Natural killer cell treated with Interleukin-12 subunit alpha and Interleukin-12 subunit beta and Interleukin-15 and Interleukin-18, amount 100 ng/mL, for 72 hours (primary cell): ENCODE measurements around the gene FAM149B1. TPM values are rescaled to one million over a fixed set of nuclear protein-coding genes. Genes with fewer than 3 reads are reported as not detected.

Experiments
- ATAC-seq, 2 donors: fragments of 150-1000 bp; cut with Tn5 transposase in 1 of 2; sonication (Bioruptor Pico), chemical (Tn5 transposase) in 1 of 2; 2 replicates each; pipeline ENCODE4 v1.10.0; 2021
- DNase-seq: peaks from one replicate; pipeline ENCODE4 v3.0.0; 2022; ENCODE audit warnings: low spot score
- H3K27ac Mint-ChIP-seq, 2 donors: 1 replicate in 1 of 2; 2 replicates in 1 of 2; pipeline ENCODE4 v1.8.0; 2022; ENCODE audit warnings: mixed read lengths in 2 of 2, mild to moderate bottlenecking in 1 of 2, moderate library complexity in 1 of 2
- H3K27me3 Mint-ChIP-seq, 2 donors: 1 replicate in 1 of 2; 2 replicates in 1 of 2; pipeline ENCODE4 v1.8.0; 2022; ENCODE audit warnings: mixed read lengths in 2 of 2
- H3K36me3 Mint-ChIP-seq: one replicate; pipeline ENCODE4 v1.8.0; 2022; ENCODE audit warnings: mixed read lengths
- H3K4me1 Mint-ChIP-seq, 2 donors: 1 replicate in 1 of 2; 2 replicates in 1 of 2; pipeline ENCODE4 v1.8.0; 2022; ENCODE audit warnings: low read depth in 2 of 2, mixed read lengths in 2 of 2, mild to moderate bottlenecking in 1 of 2
- H3K4me3 Mint-ChIP-seq: one replicate; pipeline ENCODE4 v1.8.0; 2022; ENCODE audit warnings: mixed read lengths
- H3K9me3 Mint-ChIP-seq: 2 replicates; pipeline ENCODE4 v1.8.0; 2022; ENCODE audit warnings: mixed read lengths
- total RNA-seq, 2 donors: library from RNA; stranded (reverse); gene quantifications; one replicate each; pipeline ENCODE4 v1.2.3, GENCODE V29; 2022

The FAM149B1 gene
- total RNA-seq, 2 donors from 2014 or later: 12.3 to 13.4 TPM

DNA sequence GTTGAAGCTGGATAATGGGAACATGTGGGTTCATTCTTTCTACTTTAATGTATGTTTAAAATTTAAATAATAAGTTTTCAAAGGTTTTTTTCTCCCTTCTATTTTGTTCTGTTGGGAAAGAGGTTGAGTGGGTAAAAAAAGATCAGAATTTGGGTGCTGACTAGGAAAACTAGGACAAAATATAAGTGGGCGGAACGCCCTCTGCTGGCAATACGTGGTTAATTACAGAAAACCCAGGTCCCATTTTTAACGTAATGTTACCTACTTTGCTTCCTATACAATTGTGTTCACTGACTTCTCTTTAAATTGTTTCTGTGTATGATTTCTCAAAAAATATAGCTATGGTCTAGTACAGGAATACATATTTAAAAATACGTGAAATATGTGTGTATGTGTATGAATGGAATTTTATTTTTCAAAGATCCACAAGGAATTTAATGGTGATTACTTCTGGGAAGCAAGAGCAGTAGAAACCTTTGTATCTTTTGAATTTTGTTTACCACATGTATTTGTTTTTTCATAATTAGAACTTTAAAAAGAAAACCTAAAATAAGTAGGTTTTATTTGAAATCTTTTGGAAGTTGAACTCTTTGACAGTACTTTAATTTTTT, 8.8 kb upstream of the FAM149B1 start:
- no peaks in the 10 kb centered on the region for H3K27me3 Mint-ChIP-seq
- H3K36me3 Mint-ChIP-seq: peaks cover 22% of the 10 kb centered on the region
- no peak overlapping the region for H3K4me3 Mint-ChIP-seq
- no peaks in the 10 kb centered on the region for H3K9me3 Mint-ChIP-seq
- no peak for DNase-seq
- H3K27ac Mint-ChIP-seq: no peak overlapping the region
- H3K4me1 Mint-ChIP-seq: peaks cover 18 to 24% of the 10 kb centered on the region in 2 donors
- no peak for ATAC-seq

DNA sequence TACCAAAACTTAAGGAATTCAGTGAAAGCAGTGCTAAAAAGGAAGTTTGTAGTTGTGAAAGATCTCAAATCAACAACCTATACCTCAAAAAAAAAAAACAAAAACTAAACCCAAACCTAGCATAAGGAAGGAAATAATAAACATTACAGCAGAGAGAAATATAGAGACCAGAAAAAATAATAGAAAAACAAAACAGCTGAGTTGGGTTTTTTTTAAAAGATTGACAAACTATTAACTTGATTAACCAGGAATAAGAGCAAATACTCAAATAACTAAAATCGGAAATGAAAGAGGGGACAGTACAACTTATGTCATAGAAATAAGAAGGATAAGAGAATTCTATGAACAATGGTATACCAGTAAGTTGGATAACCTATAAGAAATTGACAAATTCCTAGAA, 6.8 kb upstream of the FAM149B1 start:
- no peak overlapping the region for H3K4me3 Mint-ChIP-seq
- peaks cover 30 to 33% of the 10 kb centered on the region in 2 donors for H3K4me1 Mint-ChIP-seq
- ATAC-seq (no peak), DNase-seq (no peak)
- peak overlapping the region in 1 of 2 donors; percentile 10 for H3K27ac Mint-ChIP-seq
- peaks cover 21% of the 10 kb centered on the region for H3K36me3 Mint-ChIP-seq
- H3K27me3 Mint-ChIP-seq: no peaks in the 10 kb centered on the region
- H3K9me3 Mint-ChIP-seq: no peaks in the 10 kb centered on the region

DNA sequence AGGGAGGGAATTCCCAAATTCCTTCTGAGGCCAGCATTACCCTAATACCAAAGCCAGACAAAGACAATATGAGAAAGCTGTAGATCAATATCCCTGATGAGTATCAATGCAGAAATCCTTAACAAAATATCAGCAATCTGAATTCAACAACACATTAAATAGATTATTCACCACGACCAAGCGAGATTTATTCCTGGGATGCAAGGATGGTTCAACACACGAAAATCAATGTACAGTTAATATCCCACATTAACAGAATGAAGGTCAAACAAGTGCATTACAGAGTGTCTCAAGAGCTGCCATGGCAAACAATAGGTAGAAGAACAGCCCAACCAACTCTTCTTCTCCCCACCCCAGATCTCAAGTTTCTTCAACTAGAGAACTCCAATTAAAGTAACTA, 6.3 kb upstream of the FAM149B1 start:
- Mint-ChIP-seq H3K36me3 (peaks cover 27% of the 10 kb centered on the region), H3K9me3 (no peaks in the 10 kb centered on the region), H3K4me3 (peak overlapping the region; percentile 1), H3K27me3 (no peaks in the 10 kb centered on the region), H3K27ac (peak overlapping the region in 1 of 2 donors; percentile 10), H3K4me1 (peaks cover 35 to 37% of the 10 kb centered on the region in 2 donors)
- DNase-seq (no peak), ATAC-seq (no peak)

DNA sequence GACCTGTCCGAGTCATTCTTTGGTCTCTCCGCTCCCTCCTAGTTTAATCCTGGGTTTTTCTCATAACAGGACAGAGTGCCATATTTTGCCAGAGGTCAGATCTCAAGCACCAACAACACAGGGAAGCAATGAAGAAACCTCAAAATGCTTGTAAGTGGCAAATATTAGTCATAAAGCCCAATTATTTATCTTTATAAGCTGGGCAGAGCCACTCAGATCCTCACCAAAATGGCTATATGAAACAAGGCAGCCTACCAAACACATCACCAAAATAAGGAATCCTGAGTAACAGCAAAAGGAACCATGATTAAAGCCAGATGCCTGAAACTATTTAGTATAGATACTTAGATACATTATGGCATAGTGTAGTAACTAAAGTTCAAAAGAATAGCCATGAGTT, 4.8 kb upstream of the FAM149B1 start:
- H3K4me1 Mint-ChIP-seq: peaks cover 47 to 51% of the 10 kb centered on the region in 2 donors
- ATAC-seq (no peak), DNase-seq (no peak)
- H3K27me3 Mint-ChIP-seq: no peaks in the 10 kb centered on the region
- no peak overlapping the region for H3K27ac Mint-ChIP-seq
- H3K4me3 Mint-ChIP-seq: no peak overlapping the region
- H3K36me3 Mint-ChIP-seq: peaks cover 34% of the 10 kb centered on the region
- no peaks in the 10 kb centered on the region for H3K9me3 Mint-ChIP-seq

DNA sequence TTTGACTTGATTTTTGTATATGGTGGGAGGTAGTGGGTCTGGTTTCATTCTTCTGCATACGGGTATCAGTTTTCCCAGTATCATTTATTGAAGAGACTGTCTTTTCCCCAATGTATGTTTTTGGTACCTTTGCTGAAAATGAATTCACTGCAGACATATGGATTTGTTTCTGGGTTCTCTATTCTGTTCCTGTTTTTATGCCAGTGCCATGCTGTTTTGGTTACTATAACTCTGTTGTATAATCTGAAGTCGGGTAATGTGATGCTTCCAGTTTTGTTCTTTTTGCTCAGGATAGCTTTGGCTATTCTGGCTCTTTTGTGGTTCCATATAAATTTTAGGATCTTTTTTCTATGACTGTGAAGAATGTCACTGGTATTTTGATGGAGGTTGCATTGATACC, 947 bp upstream of the FAM149B1 start:
- peaks cover 39 to 40% of the 10 kb centered on the region in 2 donors for H3K4me1 Mint-ChIP-seq
- no peak for DNase-seq
- no peaks in the 10 kb centered on the region for H3K9me3 Mint-ChIP-seq
- peak overlapping the region; percentile 87 to 99 for H3K27ac Mint-ChIP-seq
- peak overlapping the region; percentile 92 for H3K4me3 Mint-ChIP-seq
- H3K36me3 Mint-ChIP-seq: peaks cover 21% of the 10 kb centered on the region
- H3K27me3 Mint-ChIP-seq: no peaks in the 10 kb centered on the region
- ATAC-seq: no peak

DNA sequence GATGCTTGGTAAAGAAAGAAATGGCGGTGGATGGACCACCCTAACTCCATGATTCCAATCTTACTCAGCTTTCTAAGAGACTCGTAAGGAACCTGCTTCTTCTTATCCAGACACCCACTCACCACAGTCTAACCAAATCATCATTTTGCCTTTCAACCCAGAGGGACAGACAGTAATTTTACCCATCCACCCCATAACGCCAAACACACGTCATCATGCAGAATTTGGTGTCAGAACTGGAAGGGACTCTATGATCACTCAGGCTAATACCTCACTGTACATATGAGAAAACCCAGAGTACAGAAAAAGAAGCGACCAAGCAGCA, 499 bp upstream of the FAM149B1 start:
- Mint-ChIP-seq H3K4me3 (peak overlapping the region; percentile 92), H3K4me1 (peaks cover 35 to 37% of the 10 kb centered on the region in 2 donors), H3K27me3 (no peaks in the 10 kb centered on the region), H3K36me3 (peaks cover 17% of the 10 kb centered on the region), H3K9me3 (no peaks in the 10 kb centered on the region), H3K27ac (peak overlapping the region; percentile 87 to 99)
- ATAC-seq: no peak
- DNase-seq: no peak

DNA sequence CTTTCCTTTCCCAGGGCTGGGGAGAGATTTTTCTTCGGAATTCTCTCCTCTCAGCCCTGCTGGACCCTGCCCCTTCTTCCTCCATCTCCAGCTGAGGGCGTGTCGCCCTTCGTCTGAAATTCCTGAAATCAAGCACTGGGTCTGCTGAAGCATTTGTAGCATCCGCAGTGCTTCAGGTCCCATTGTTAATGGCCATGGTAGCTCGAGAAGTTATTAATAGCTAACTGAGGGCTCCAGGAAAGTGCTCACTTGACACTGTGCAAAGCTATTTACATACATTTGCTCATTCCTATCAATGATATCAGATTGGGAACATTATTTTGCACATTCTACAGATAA, 515 bp downstream of the FAM149B1 start:
- peaks cover 17% of the 10 kb centered on the region for H3K36me3 Mint-ChIP-seq
- H3K4me3 Mint-ChIP-seq: peak overlapping the region; percentile 92
- H3K9me3 Mint-ChIP-seq: no peaks in the 10 kb centered on the region
- DNase-seq (no peak), ATAC-seq (no peak)
- H3K27ac Mint-ChIP-seq: peak overlapping the region; percentile 87 to 99
- H3K4me1 Mint-ChIP-seq: peaks cover 31 to 35% of the 10 kb centered on the region in 2 donors
- H3K27me3 Mint-ChIP-seq: no peaks in the 10 kb centered on the region

DNA sequence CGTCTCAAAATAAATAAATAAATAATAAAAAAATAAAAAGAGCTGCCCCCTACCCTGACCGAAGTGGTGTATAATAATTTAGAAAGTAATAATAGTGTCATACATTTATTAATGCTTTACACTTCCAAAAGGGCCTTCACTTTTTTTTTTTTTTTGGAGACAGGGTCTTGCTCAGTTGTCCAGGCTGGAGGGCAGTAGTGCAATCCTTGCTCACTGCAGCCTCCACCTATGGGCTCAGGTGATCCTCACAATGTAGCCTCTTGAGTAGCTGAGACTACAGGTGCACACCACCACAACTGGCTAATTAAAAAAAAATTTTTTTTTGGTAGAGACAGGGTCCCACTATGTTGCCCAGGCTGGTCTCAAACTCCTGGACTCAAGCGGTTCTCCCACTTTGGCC, 1.4 kb downstream of the FAM149B1 start:
- ATAC-seq (no peak), DNase-seq (no peak)
- Mint-ChIP-seq H3K27ac (no peak overlapping the region), H3K4me1 (peaks cover 31 to 35% of the 10 kb centered on the region in 2 donors), H3K27me3 (no peaks in the 10 kb centered on the region), H3K36me3 (peaks cover 17% of the 10 kb centered on the region), H3K9me3 (no peaks in the 10 kb centered on the region), H3K4me3 (no peak overlapping the region)

DNA sequence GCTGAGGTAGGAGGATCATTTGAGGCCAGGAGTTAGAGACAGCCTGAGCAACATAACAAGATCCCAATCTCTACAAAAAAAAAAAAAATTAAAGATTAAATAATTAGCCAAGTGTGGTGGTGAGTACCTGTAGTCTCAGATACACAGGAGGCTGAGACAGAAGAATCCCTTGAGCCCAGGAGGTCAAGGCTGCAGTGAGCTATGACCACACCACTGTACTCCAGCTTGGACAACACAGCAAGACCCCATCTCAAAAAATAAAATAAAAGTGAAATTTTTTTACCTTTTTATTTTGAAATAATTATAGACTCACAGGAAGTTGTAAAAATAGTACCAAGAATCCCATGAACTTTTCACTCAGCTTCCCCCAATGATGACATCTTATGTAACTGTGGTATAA, 4.9 kb downstream of the FAM149B1 start:
- H3K4me3 Mint-ChIP-seq: no peak overlapping the region
- H3K27ac Mint-ChIP-seq: no peak overlapping the region
- no peaks in the 10 kb centered on the region for H3K36me3 Mint-ChIP-seq
- H3K9me3 Mint-ChIP-seq: no peaks in the 10 kb centered on the region
- peaks cover 6% of the 10 kb centered on the region in 2 donors for H3K4me1 Mint-ChIP-seq
- DNase-seq (no peak), ATAC-seq (no peak)
- H3K27me3 Mint-ChIP-seq: no peaks in the 10 kb centered on the region

DNA sequence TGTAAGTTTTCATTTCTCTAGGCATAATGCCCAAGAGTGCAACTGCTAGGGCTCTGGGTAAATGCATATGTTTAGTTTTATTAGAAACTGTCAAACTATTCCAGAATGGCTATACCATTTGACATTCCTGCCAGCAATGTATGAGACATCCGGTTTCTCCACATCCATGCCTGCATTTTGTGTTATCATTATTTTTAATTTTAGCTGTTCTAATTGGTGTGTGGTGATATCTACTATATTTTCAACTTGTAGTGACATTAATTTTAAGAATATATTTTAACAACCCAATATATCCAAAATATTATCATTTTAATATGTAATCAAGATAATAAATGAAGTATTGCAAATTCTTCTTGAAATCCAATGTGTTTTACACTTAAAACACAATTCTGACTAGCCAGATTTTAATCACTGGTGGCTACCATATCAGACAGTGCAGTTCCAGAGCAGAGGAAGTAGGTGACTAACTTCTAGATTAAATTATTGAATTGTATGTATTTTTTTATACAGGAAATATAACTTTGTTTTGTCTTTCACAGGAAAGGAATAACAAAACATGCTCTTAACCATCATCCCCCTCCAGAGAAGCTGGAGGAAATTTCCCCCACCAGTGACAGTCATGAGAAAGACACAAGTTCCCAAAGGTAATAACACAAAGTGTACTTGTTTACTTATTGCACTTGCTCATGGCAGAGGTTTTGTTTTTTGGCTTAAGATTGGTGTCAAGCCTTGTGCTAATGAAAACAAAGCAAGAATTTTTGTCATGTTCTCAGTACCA, 6.4 kb downstream of the FAM149B1 start:
- Mint-ChIP-seq H3K9me3 (no peaks in the 10 kb centered on the region), H3K4me3 (no peak overlapping the region), H3K36me3 (no peaks in the 10 kb centered on the region), H3K27ac (no peak overlapping the region), H3K27me3 (no peaks in the 10 kb centered on the region), H3K4me1 (no peaks in the 10 kb centered on the region)
- ATAC-seq (no peak), DNase-seq (no peak)

DNA sequence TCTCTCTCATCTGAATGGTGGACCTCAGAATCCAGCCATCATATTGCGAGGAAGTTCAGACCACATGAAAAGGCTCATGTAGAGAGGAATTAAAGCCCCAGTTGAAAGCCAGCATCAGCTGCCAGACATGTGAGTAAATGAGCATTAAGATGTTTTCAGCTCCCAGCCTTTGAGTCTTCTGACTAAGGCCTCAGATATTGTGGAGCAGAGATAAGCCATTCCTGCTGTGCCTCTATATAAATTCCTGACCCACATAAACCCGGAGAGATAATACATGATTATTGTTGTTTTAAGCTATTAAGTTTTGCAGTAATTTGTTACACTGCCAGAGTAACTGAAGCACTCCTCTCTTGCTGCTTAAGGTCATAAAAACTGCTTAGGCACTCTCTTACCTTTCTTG, 14.6 kb downstream of the FAM149B1 start:
- H3K9me3 Mint-ChIP-seq: no peaks in the 10 kb centered on the region
- ATAC-seq: no peak

DNA sequence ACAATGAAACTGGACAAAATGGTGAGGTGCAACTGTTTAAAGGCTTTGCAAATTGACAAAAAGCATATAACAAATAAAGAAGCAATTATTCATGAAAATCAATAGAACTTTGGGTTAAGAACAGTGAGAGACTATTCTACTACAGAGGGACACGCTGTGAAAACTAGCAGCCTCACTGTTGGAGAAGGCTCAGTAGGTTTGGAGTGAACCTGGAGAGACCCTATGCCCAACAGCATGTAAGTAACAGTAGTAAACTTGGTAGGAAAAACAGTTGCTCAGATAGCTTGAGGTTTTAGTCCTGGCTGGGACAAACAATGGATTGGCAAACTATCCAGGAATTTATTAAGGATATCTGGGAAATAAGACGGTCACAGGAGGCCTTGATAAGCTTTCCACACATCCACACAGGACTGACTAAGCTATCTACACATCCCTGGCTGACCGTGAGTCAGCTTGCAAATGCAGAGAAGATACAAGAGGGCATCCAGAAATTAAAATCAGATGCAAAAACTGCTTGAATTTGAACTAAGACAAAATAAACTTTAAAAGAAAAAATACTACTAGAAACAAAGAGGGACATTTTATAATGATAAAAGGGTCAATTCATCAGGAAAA, 15.9 kb downstream of the FAM149B1 start:
- ATAC-seq (no peak), DNase-seq (no peak)
- Mint-ChIP-seq H3K27ac (no peak overlapping the region), H3K36me3 (peaks cover 15% of the 10 kb centered on the region), H3K4me3 (no peak overlapping the region), H3K27me3 (no peaks in the 10 kb centered on the region), H3K9me3 (no peaks in the 10 kb centered on the region), H3K4me1 (no peaks in the 10 kb centered on the region)

More for the DNA sequence above, 14.6 kb downstream of the FAM149B1 start:
- H3K27me3 Mint-ChIP-seq: no peaks in the 10 kb centered on the region
- no peak overlapping the region for H3K27ac Mint-ChIP-seq
- H3K4me3 Mint-ChIP-seq: no peak overlapping the region
- no peak for DNase-seq
- no peaks in the 10 kb centered on the region for H3K4me1 Mint-ChIP-seq
- peaks cover 15% of the 10 kb centered on the region for H3K36me3 Mint-ChIP-seq

DNA sequence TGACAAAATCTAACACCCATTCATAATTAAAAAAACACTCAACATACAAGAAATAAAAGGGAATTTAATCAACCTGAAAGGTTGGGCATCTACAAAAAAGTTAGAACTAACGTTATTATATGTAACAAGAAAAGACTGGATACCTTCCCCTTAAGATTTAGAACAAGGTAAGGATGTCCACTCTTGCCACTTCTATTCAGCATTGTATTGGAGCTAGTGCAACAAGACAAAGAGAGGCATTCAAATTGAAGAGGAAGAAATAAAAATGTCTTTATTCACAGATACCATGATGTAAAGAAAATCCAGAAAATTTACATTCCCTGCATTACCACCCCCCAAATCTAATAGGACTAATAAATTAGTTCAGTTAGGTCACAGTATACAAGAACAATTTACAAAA, 18.3 kb downstream of the FAM149B1 start:
- no peak for ATAC-seq
- peaks cover 13% of the 10 kb centered on the region for H3K36me3 Mint-ChIP-seq
- H3K27me3 Mint-ChIP-seq: no peaks in the 10 kb centered on the region
- H3K9me3 Mint-ChIP-seq: no peaks in the 10 kb centered on the region
- DNase-seq: no peak
- H3K4me1 Mint-ChIP-seq: no peaks in the 10 kb centered on the region
- no peak overlapping the region for H3K4me3 Mint-ChIP-seq
- no peak overlapping the region for H3K27ac Mint-ChIP-seq

DNA sequence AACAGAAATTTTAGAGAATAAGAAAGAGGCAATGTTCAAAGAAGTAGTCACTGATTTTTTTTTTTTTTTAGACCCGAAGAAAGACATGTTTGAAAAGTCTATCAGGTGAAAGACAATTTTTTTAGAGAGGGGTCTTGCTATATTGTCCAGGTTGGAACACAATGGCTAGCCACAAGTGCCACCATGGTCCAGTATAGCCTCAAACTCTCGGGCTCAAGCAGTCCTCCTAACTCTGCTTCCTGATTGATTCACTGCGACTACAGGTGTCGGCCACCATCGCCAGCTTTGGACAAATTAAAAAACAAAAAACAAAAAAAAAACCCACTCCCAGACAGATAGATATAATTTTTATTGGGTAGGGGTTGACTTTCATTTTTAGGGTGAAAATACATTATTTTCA, 22.3 kb downstream of the FAM149B1 start:
- H3K27me3 Mint-ChIP-seq: no peaks in the 10 kb centered on the region
- no peaks in the 10 kb centered on the region for H3K4me1 Mint-ChIP-seq
- H3K9me3 Mint-ChIP-seq: no peaks in the 10 kb centered on the region
- H3K36me3 Mint-ChIP-seq: no peaks in the 10 kb centered on the region
- H3K27ac Mint-ChIP-seq: no peak overlapping the region
- DNase-seq (no peak), ATAC-seq (no peak)
- no peak overlapping the region for H3K4me3 Mint-ChIP-seq
